Occipital lobe (tissue), 2 donors: Measurements from ENCODE around the gene TMEM108. TPM values are rescaled to one million over a fixed set of nuclear protein-coding genes. Genes with fewer than 3 reads are reported as not detected.

Source experiments
- DNase-seq: peaks from one replicate; lab custom pipeline; 2025; lab: John Stamatoyannopoulos, UW
- total RNA-seq: library from RNA; depleted of rRNA; stranded (reverse); fragments of >200 nt; gene quantifications from one replicate; pipeline ENCODE4 v1.2.3, GENCODE V29; 2014

Gene TMEM108
- total RNA-seq, 1 donor from 2014 or later = 27.1 TPM

DNA sequence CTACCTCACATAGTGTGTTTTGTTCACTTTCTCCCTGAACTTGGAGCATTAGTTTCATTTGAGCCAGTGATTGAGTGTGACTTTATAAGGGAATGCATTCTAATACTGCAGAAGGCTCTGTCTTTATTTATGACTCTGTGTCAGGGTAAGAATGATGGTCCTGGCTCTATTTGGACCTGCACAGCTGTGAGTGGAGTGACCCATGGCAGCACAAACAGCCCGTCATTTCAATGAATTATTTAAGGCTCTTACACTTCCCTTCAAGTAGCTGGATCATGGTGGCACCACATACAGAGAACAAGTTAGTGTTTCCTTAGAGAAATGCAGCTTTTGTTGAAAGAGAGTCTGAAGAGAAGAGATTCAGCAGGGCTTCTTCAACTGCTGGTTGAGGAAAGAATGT lies 16.4 kb downstream of the TMEM108 start:
- no peak for DNase-seq

DNA sequence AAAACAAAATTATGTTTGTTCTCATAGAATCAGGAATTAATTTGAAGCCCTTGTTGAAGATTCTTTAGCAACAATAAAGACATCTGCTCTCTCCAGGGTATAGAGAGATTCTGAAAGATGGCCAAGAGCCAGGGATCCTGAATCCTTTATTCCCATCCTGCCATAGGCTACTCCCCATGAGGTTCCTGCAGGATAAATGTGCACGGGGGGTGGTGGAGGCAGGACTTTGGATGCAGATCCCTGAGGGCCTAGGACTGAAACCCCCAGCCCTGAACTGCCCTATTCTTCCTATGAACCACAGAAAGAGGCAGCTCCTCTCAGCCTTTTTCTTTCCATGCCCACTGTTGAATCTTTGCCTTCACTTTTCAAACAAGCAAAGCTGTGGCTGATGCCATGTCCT lies 17.1 kb downstream of the TMEM108 start:
- DNase-seq = no peak

DNA sequence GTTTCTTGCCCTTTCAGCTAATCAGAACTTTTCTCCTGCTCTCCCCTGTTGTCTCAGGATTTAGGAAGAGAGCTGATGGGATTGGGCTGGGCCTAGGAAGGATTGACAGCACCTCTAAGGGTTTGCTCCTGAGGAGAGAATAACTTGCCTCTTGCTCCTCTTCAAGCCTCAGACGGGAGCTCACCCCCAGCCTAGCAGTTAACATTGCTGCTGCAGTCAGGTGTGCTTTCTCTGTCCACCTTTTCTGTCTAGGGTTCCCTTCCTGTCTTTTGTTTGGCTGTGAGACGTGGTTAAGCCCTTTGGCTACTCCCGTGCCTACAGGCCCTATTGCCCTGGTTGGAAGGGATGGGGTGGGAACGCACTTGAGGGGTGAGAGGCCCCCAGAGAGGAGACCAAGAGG lies 20.1 kb downstream of the TMEM108 start:
- no peak for DNase-seq

DNA sequence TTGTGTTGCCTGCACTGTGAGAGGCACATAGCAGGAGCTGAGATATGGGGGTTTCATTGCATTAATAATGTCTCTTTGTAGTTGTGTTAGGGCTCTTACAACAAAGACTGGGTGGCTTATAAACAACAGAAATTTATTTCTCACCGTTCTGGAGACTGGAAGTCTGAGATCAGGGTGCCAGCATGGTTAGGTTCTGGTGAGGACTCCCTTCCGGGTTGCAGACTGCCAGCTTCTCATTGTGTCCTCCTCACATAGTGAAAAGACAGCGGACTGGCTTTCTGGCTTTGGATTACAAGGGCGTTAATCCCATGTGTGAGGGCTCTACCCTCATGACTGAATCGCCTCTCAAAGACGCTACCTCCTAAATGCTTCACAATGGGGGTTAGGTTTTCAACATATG lies 20.6 kb downstream of the TMEM108 start:
- no peak for DNase-seq

DNA sequence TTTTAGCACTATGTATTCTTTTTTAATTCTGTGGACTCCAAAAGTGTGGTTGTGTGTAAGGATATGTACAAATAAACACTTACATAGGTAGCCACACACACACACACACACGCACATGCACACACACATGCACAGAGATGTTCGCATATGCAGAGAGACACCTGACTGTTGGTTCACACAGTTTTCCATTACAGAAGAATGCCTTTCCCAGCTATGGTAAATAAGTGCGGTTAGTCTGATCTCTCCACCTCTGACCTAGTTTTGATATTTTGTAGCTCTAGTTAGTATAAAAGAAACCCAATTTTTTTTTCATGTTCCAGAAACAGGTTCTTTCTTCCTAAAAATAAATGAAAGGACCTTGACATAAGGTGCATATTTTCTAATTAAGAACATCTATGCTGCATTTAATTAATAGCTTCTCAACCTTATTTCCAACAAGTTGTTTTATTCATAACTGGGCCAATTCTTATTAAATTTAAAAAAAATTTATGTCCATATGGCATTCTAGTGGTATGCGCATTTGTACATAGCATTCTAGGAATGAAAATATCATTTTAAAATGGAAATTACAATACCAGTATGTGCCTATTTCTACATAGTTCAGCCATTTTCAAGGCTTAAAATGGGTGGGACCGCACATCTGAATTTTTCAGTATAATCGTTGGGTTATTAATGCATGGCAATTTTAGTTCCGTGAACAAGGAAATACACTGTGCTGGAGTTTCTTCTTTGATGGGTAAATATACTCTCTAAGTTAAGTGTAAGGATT lies 27.2 kb downstream of the TMEM108 start:
- no peak for DNase-seq

DNA sequence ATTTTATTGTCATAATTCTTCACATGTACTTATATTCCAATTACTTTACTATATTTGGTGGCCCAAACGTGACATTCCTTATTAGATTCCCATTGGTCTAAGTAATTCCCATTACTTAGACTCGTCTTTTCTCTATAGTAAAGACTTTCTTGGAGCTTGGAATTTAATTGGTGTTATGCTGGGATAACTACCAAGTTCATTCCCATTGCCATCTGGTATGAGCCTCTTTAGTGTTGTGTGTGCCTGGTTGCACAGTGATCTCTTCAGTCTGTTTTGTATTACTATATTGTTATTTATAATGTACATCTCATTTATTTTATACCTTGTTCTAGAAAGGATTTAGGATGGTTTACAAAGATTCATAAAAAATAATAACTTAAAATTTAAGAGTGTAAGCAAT lies 27.8 kb downstream of the TMEM108 start:
- no peak for DNase-seq

DNA sequence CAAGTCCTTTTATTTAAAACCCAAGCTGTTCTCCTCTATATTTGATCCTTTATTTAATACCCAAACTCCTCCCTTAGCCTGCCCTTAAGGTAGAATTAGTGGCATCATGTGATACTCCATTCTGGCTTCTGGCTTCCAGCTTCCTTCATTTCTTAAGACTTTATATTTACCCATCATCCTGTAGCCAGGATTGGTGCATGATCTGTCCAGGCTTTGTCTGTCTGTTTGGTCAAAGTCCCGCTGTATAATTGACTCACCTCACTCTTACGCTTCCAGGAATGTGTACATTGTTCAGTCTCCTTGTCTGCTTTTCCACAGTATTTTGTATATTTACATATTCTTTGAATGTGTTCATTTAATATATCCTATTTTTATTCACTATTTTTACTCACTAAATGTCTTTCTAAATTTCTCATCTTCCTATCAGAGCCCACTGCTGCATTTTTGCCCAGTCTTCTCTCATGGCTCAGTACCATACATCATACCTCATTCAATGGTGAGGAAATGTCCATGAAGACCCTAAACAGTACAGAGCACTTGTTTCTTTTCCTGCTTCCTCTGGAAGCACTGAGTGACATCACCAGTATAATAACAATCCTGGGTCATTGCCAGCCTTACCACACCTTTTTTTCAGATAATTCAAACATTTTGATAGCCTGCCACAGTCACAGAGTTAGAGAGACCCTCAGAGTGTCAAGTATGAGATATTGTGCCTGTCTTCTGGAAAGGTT lies 31.5 kb downstream of the TMEM108 start:
- no peak for DNase-seq

DNA sequence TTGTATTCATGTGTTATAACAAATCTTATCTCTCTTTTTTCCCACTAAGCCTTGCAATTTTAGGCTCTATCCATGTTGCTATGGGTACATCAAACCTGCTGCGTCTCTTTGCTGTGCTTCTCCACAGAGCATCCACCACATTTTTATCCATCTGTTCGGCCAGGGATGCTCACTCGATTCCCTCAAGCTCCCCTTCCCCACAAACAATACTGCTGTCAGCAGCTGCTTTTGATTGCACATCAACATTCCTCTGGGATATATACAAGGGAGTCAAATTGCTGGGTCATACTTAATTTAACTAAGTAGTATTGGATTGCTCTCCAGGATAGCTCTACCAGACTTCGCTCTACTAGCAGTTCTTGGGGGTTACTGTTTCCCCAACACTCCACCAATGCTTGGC lies 36.8 kb downstream of the TMEM108 start:
- DNase-seq = no peak

DNA sequence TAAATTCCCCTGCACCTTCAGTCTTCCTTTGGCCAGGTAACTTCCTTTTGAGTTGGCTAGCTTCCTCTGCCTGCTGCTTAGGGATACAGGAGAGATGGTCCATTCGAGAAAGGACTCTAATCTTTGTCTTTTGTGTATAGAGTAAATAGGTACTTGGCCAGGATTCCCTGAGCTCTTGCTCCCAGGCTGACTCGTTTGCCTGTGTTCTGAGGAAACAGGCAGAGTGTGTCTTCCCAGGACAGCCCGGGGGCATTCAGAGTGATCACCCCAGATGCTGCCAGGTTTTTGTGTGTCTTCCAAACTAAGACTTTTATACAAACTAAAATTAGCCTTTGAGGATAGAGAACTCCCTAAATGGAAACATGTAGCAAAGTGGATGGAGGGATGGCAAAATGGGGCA lies 39.5 kb downstream of the TMEM108 start:
- no peak for DNase-seq

DNA sequence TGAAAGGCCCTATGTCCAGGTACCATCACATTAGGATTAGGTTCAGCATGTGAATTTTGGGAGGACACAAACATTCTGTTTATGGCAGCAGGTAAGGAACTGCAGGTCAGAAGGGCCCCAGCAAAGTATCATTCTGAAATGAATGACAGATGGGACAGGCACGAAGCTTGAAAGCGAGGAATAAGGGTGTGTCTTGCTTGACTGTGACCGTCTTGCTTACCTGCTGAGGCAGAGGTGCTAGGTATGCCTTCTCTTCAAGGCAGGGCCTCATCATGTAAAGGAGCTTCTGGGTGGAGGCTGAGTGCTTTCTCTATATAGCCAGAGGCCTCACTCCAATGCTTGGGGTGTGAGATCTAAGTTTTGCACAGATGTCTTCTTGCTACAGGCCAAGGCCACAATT lies 41.4 kb downstream of the TMEM108 start:
- DNase-seq = no peak

DNA sequence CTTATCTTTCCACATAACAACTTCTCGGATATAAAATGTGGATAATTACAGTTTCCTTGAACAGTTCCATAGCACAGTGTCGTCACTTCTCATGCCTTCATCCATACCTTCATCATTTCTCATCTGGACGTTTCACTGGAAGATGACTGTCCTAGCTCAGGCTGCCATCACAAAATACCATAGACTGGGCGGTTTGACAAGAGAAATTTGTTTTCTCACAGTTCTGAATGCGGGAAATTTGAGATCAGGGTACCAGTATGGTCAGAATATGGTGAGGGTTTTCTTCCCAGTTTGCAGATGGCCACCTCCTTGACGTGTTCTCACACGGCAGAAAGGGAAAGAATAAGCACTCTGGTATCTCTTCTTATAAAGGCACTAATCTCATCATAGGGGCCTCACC lies 42.8 kb downstream of the TMEM108 start:
- no peak for DNase-seq

DNA sequence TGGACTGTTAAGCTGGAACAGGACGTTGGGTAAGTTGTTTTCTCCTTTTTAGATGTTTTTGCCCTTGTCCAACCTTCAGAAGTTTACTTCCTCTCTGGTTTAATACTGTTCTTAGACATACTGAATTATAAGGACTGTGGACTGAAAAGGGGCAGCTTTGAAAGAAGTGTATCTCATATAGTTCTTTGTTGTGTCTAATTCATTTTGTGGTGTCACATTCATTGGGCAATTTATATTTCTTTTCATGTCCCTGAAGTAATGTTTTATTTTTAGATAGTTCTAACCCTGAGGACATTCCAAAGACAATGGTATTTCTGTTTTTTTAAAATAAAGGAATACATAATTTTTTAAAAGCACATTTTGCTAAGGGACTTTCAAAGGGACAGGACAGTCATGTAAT lies 45.2 kb downstream of the TMEM108 start:
- DNase-seq = no peak

DNA sequence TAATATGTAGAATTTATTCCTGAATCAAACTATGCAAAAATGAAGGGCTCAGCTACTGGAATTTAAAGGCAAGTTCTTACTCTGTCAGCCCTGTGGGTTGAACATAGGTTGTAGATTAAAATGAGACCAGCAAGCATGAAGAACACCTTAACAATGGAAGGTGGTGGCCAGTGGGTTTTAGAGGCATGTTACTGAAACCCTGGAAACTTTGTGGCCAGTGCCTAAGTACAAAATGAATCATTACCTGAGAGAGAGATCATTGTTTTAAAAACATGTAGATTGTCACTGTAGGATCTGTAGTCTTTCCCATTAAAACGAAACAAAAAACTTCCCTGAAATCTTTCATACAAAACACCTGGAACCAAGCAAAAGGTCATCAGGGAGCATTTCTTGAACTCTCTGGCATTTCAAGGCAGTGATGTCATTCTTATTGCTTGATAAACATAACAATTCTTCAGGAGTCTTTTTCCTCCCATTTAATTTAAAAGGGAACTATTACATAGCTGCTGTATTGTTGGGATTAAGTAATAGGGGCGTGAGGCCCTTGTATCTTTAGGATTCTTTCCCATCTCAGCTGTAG lies 51.8 kb downstream of the TMEM108 start:
- no peak for DNase-seq

DNA sequence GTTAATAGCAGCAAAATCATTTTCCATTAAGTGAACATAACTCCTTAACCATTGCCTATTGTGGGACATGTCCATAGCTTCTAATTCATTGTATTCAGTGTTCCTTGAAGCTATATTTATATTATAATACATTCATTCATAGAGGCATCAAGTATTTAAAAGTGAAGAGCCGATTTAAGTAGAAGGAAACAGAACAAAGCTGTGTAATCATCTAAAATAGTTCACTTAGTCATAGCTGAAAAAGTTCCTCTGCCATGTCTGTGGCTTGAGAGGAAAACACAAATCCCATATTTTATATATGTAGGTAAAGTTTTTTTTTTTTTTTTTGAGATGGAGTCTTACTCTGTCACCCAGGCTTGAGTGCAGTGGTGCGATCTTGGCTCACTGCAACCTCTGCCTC lies 54.5 kb downstream of the TMEM108 start:
- no peak for DNase-seq

DNA sequence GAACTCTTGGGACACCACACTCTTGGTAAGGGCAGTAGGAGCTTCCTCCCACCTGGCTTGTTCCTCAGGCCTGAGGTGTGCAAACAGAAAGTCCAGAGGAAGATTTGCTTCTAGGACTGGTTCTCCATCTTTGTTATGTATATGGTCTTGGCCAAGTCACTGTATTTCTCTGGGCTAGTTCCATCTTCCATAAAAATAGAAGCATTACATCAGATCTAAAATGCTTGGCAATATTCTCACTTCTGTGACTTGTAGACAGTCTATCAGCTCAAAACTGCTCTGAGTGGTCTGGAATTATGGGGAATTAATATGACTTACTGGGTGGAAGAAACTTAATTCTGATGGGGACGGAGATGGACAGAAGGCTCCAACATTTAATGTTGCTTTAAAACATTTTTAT lies 55.2 kb downstream of the TMEM108 start:
- no peak for DNase-seq

DNA sequence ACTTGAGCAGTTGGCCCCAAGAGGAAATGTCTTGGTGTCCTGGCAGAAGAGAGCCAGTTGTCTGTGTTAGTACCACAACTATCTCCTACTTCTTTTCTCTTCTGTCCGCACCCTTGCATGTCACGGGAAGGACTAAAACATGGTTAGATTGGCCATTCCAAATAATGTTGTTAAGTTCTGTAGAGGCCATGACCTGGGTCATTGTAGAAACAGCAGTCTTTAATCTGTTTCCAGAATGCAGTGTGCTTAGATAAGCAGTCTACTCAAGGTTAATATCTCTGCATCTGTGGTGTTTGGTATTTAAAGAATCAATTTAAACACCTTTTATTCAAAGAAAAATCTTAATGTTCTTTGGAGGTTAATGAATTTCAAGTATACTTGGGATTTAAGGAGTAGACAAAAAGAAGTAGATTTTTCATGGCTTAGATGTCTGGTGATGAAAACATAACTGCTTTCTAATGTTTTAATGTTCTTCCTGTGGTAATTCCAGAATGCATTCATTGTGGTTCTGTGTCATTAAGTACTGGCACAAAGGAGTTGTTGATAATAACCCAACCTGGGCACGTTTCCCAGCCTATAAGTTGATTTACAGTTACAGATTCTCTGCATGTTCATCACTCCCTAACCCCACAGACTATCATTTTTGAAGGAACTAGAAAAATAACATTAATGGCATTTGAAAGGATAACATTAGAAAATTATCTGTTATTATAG lies 58.9 kb downstream of the TMEM108 start:
- DNase-seq = no peak

DNA sequence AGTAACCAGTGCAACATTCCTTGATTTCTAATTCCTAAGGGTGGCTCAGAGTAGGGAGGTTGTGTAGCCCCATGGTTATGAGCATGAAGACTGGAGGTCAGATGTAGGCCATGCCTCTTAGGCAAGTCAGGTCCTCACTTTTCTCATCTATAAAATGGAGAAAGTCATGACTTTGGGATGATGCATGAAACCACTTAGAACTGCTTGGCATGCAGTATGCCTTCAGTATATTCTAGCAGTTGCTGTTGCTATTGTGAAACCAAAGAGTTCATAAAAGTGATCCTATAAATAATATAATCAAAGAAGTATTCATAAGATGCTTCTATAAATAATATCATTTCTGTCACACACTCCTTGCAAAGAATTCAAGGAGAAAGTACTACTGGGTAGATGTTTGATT lies 65.5 kb downstream of the TMEM108 start:
- DNase-seq = no peak

DNA sequence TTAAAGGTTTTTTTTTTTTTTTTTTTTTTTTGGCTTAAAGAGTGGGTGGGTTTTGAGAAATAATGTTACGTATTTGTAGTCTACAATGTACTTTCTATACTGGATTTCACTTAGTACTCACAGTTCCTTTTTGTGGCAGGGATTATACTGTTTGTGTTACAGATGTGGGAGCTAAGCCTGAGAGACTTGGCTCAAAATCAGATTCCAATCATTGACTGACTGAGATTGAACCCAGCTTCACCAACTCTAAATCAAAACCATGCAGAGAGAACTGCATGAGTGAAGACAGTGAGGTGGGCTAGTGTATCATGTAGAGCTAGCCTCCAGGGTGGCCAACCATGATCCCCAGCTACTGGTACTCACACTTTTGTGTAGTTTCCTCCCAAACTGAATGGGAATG lies 68.0 kb downstream of the TMEM108 start:
- no peak for DNase-seq

DNA sequence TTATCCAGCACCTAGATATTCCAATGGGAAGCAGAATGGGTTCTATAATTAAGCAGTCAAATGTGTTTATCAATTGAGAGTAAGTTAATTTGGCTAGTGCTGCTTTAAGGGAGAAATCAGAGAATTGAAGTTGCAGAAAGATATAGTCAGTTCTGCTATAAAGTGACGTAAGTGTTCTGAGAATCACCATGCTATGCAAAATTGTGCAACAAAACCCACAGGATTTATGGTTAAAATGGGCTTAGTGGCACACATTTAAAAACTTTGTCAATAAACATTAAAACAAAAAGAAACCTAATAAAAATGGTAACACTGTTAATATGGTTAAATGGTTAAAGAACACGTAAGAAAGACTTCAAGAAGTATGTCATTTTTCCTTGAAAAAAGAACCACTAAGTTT lies 74.5 kb downstream of the TMEM108 start:
- DNase-seq = no peak

DNA sequence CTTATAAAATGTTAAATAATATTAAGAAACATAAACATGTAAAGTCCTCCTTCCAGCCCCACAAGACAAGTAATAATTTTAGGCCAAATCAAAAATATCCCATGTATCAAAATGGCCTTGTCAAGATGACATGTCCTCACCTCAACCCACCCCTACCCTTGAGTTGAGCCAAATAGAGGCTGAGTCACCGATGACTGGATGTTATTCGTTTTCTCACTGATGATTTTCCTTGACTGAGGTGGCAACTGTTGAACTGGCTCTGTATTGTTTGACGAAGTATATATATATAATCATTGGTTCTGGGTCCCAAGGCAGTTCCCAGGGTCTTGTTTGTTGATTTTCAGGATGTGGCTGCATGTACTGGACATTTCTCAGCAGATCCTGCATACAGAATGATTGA lies 75.3 kb downstream of the TMEM108 start:
- no peak for DNase-seq

DNA sequence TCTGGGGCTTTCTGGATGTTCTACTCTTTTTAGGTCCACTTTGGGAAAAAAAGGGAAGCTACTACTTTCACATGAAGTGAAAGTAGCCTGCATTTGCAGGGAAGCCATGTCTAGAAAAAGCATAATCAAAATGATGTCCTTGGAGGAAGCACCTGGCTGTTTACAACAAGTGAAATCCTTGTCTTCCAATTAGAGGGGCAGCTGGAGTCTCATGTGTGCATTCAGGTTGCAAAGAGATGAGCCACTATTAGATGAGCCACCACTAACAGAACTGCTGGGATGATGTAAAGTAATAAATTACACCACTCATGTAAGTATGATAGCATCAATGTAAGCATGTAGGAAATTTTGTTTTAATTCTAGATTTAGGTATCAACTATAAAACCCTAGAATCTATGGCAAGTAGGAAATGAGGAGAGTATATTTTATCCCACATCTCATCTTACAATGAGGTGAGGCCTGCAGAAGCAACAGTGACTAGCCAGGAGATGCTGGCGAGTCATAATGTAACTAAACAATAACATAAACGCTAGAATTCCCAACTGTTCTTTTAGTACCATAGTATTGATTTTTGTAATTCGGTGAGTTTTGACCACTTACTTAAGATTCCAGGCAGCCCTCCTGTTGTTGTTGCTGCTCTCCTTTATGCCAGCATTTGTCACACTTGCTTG lies 75.9 kb downstream of the TMEM108 start:
- DNase-seq = no peak

DNA sequence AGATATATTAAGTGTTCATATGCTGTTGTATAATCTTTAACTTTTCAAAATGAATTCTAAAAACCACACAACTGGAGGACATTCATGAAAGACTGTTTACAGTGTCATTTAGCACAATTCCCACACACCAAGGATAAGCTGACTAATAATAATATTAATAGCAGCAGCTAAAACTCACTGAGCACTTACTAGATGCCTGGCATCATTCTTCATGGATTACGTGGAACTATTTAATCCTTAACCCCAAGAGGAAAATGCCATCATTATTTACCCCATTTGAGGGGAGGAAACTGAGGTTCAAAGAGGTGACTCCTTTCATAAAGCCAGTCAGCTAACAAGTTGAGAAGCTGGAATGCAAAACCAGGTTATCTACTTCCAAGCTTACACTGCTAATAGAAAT lies 77.0 kb downstream of the TMEM108 start:
- DNase-seq = no peak
